Measurements from ENCODE around the gene CYS1.
"Not testable (repeated sequence)": the region's sequence is repeated elsewhere in the genome, so short reads cannot be mapped to it uniquely, and the experiment has no call there.

CYS1 gene

DNA sequence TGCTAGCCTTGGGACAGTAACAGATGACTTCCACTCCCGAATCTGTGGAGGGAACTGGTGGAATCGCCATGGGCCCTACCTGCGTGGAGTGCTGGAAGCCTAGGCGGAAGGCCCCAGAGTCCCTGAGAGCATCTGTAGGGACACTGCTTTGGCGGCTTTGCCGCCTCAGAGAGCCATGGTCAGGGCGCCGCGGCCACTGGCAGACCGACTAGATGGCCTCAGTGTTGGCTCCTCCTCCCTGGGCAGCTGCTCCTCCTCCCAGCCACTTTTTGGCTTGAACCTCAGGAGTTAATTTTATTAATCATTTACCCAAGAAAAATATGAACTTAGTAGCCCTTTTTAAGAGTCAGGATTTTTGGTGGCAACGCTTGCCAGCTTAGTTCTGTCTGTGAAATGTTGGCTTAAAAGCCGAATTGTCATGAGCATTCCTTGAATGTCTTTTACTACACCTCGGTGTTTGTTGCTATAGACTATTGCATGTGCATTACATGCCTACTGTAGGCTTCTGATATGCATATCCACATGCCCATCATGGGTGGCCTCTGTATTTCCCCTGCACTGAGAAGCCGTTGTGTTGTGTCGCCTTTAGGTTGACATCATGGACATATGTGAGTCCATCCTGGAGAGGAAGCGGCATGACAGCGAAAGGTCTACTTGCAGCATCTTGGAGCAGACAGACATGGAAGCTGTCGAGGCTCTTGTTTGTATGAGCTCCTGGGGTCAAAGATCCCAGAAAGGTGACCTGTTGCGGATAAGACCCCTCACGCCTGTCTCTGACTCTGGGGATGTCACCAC is 34.5 kb downstream of the CYS1 start:
- DNase-seq: no peak

- peak; percentile 61 for DNase-seq
Observed at GRCh38 chr2:10043906-10044601, 36.2 kb downstream of the CYS1 start.

GRCh38 chr2:10043256-10043905 is 36.8 kb downstream of the CYS1 start, which contains the start of gene KLF11:
KLF11 (plus strand) TSS chr2:10043550; CDS start chr2:10043717, 167 bp downstream.
- DNase-seq: peak; percentile 80

GRCh38 chr2:10042301-10043161 is 37.7 kb downstream of the CYS1 start:
- DNase-seq: no peak

GRCh38 chr2:10041711-10042110 is 38.5 kb downstream of the CYS1 start:
- DNase-seq: no peak

DNA sequence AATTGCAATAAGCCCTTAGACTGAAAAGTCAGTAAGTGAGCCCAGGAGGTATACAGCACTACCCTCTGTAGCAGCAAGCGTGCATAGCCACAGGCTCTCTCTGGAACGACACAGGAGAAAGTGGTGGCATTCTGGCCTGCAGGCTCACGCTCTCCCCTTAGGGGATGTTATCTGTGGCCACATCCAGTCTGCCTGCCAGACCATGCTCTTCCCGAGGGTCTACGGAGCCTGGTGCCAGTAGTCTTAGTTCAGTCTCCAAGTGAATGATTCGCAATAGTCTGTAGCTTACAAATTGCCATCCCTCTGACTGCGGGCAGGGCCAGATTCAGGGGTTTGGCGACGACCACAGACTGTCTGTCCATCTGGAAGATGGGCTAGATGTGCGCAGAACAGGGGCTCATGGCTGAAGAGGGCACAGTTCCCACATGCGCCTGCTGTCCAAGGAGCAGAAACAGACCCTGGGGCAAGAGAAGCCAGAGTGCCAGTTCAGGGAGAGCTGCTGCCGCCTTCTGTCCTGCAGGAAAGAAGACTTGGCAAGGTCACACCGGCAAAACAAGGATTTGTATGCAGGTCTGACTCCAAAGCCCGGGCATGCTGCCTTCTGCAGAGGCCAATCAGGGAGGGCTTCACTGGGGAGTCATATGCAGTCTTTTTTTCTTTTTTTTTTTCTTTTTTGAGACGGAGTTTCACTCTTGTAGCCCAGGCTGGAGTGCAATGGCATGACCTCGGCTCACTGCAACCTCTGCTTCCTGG is 40.4 kb downstream of the CYS1 start:
- DNase-seq: no peak

DNA sequence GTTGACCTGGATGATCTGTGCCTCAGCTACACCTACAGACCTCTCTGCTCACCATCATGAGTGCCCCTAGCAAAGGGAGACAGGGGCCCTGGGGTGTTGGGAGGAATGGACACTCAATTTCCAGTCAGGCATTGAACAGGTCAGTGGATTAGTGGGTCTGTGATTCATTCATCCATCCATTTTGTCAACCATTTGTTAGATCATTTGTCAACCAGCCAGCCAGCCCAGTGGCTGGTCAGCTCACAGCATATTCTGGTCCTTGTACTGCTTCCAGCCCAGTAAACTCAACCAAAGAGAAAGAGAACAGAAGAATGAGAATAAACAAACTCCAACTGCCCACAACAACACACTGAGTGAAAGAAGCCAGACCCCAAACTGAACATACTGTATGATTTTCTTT is 41.5 kb downstream of the CYS1 start:
- DNase-seq: no peak

GRCh38 chr2:10038123-10038522 is 42.1 kb downstream of the CYS1 start:
- no peak for DNase-seq

GRCh38 chr2:10036095-10036884 is 43.9 kb downstream of the CYS1 start:
- no peak for DNase-seq

DNA sequence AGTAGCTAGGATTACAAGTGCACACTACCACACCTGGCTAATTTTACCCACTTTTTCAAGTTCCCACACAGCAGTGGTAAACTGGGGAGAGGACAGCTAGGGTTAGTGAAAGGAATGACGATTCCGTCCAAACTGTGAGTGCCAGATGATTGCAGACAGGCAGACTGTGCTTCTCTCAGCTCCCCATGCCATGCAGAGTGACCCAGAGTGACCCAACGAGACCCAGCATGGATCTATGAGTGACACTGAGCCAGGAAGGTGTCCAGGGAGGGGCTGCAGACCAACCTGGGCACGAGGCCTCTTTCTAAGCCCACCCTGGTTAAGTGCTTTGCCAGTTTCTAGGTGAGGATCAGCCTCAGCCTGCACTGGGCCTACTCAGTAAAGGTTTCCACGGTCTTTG is 44.6 kb downstream of the CYS1 start:
- no peak for DNase-seq

GRCh38 chr2:10035053-10035422 is 45.2 kb downstream of the CYS1 start:
- DNase-seq: no peak

- DNase-seq: no peak
Observed at GRCh38 chr2:10034333-10035052, 45.7 kb downstream of the CYS1 start.

DNA sequence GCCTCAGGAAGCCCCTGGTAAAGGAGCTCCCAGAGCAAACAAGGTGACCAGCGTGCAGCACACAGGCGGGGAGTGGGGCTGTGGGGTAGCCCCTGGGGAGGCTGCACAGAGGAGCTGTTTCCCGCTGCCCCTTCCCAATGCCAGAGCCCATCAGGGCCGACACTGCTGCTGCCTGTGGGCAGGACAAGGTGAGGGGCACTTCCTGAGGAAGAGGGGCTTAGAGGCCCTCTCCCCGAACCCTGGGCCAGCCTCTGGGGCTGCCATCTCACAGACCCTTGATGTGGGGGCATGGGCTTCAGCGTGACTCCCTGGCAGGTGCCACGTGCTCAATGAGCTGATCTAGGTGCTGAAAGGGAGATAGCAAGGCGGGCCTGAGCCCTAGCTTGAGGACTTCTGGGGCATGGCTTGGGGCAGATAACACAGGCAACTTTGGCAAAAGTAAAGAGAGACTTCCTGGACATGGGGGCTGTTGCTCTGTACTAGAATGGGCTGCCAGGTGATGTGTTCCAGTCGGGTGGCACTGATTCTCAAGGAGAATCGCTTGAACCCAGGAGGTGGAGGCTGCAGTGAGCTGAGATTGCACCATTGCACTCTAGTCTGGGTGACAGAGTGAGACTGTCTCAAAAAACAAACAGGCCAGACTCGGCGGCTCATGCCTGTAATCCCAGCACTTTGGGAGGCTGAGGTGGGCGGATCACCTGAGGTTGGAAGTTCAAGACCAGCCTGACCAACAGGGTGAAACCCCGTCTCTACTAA is 46.8 kb downstream of the CYS1 start:
- no peak for DNase-seq

DNA sequence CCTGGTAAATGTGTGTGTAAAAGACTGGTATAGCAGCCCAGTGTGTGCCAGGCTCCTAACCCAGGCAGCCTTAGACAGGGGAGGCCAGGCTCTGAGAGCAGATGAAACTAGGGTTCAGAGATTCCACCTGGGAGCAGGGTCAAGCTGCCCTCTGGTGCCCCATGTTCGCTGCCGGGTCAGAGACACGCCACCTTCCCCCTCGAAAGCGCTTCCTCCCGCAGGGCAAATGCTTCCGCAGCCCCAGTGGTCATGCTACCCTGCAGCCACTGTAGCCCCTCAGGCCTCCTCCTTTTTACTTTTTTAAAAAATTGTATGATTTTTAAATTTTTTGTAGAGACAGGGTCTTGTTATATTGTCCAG is 47.5 kb downstream of the CYS1 start:
- no peak for DNase-seq

GRCh38 chr2:10031886-10032745 is 48.1 kb downstream of the CYS1 start:
- no peak for DNase-seq

DNA sequence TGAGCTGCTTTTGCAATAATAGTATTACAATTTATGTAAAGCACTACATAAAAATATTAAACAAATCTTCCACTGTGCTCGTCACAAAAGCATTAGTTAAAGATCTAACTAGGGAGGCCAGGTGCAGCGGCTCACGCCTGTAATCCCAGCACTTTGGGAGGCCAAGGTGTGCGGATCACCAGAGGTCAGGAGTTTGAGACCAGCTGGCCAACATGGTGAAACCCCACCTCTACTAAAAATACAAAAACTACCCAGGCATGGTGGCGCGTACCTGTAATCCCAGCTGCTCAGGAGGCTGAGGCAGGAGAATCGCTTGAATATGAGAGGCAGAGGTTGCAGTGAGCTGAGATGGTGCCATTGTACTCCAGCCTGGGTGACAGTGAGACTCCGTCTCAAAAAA is 49.4 kb downstream of the CYS1 start:
- DNase-seq: not testable (repeated sequence)

DNA sequence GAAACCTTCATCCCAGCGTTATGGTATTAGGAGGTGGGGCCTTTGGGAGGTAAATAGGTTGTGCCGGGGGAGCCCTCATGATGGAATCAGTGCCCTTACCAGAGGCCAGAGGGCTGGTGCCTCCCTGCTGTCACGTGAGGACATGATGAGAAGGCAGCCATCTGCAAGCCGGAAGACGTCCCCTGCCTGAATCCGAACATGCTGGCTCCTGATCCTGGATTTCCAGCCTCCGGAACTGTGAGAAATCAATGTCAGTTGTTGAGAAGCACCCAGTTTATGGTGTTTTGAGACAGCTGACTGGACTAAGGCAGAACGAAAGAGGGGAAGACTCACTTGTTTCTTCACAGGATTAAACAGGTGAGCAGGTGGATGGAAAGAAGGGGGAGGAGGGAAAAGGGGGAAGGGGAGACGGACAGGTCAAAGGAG is 49.9 kb downstream of the CYS1 start:
- peak; percentile 41 for DNase-seq

GRCh38 chr2:10029875-10030223 is 50.4 kb downstream of the CYS1 start:
- no peak for DNase-seq

Measured in NCI-H2171 (cell line).